Endodermal cell (in vitro differentiated cells): Measurements from ENCODE around the gene FAM168A. TPM values are rescaled to one million over a fixed set of nuclear protein-coding genes. Genes with fewer than 3 reads are reported as not detected.

Experiments
- DNase-seq: peaks from one replicate; pipeline ENCODE4 v3.0.0-alpha.2; 2017
- H3K27ac ChIP-seq: 2 replicates; pipeline ENCODE4 v1.5.1; 2013; ENCODE audit warnings: mild to moderate bottlenecking, low read depth, low read length, moderate library complexity
- H3K27me3 ChIP-seq: 2 replicates; pipeline ENCODE4 v1.6.1; 2013; ENCODE audit warnings: mild to moderate bottlenecking, low read length, moderate library complexity; ENCODE audit not compliant: insufficient read depth, control insufficient read depth, poor library complexity, severe bottlenecking
- H3K36me3 ChIP-seq: 2 replicates; pipeline ENCODE4 v1.7.0; 2013; ENCODE audit warnings: mild to moderate bottlenecking, low read length, moderate library complexity; ENCODE audit not compliant: control insufficient read depth, insufficient read depth
- H3K4me1 ChIP-seq: one replicate; pipeline ENCODE4 v1.7.0; 2013; ENCODE audit warnings: low read length; ENCODE audit not compliant: control insufficient read depth, insufficient read depth
- H3K4me3 ChIP-seq: 2 replicates; pipeline ENCODE4 v1.5.1; 2013; ENCODE audit warnings: mild to moderate bottlenecking, low read length, moderate library complexity
- H3K9ac ChIP-seq: 2 replicates; pipeline ENCODE4 v1.6.1; 2013; ENCODE audit warnings: mild to moderate bottlenecking, low read length, moderate library complexity; ENCODE audit not compliant: poor library complexity, severe bottlenecking; ENCODE audit errors: extremely low read depth
- H3K9me3 ChIP-seq: 2 replicates; pipeline ENCODE4 v1.6.1; 2013; ENCODE audit warnings: mild to moderate bottlenecking, low read length, moderate library complexity; ENCODE audit not compliant: control insufficient read depth
- H3K27ac Mint-ChIP-seq: 2 replicates; pipeline ENCODE4 v1.8.0; 2020; ENCODE audit warnings: mixed read lengths
- H3K27me3 Mint-ChIP-seq: 2 replicates; pipeline ENCODE4 v1.8.0; 2021; ENCODE audit warnings: mild to moderate bottlenecking, mixed read lengths; ENCODE audit not compliant: insufficient read depth
- H3K36me3 Mint-ChIP-seq: 2 replicates; pipeline ENCODE4 v1.8.0; 2020; ENCODE audit warnings: low read depth, mixed read lengths
- H3K4me1 Mint-ChIP-seq: 2 replicates; pipeline ENCODE4 v1.8.0; 2020; ENCODE audit warnings: mixed read lengths
- H3K4me3 Mint-ChIP-seq: 2 replicates; pipeline ENCODE4 v1.8.0; 2020; ENCODE audit warnings: mild to moderate bottlenecking, moderate library complexity, mixed read lengths
- H3K9me3 Mint-ChIP-seq: 2 replicates; pipeline ENCODE4 v1.8.0; 2020; ENCODE audit warnings: mild to moderate bottlenecking, mixed read lengths
- WGBS, 2 experiments: methylation state at CpG; one replicate each; pipeline versions ENCODE4 v1.1.5 to v1.1.7; 2013; ENCODE audit warnings: missing lambda C conversion rate in 2 of 2, mixed read lengths in 1 of 2; ENCODE audit not compliant: insufficient coverage in 1 of 2, insufficient read length in 1 of 2; 5-methylcytosine and 5-hydroxymethylcytosine counted together
- total RNA-seq, 2 donors: library from RNA; stranded (reverse); fragmentation: NEBNext Ultra II Directional in 1 of 2; extraction: Animal tissue kit (Norgen Biotek cat#: 25700) in 1 of 2; gene quantifications; 2 replicates in 1 of 2; 3 replicates in 1 of 2; pipeline ENCODE4 v1.2.1, GENCODE V29; 2021
- TF ChIP-seq, protein P1 (sequence below): fragments of 200-600 bp; sonication (generic); conservative IDR thresholded peaks from 2 replicates; pipeline ENCODE4 v1.5.0; 2021; ENCODE audit warnings: antibody characterized with exemption, mild to moderate bottlenecking

The FAM168A gene
- total RNA-seq, 2 donors from 2014 or later, result 27.4 to 31.6 TPM

DNA sequence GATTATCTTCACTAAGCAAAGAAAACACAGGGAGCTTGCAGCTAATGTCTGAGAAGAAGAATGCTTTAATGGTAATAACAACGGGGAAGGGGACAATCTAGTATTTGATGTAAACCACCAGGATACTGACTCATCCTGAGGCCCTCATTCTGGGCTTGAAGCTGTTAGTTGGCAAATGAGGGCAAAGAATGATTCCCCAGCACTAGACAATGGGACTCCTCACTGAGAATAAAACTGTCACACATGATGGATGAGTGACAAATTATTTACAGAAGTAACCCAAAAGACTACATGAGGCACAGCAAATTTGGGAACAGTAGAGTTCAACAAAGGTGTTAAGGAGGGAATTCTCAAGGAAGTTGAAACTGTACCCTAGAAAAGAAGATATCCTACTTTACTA lies 76.3 kb downstream of the FAM168A start:
- Histone ChIP-seq H3K27ac (no peak overlapping the region), H3K9ac (no peak overlapping the region), H3K27me3 (no peaks in the 10 kb centered on the region), H3K9me3 (peaks cover 15% of the 10 kb centered on the region), H3K4me3 (no peak overlapping the region), H3K4me1 (peaks cover 4% of the 10 kb centered on the region), H3K36me3 (no peaks in the 10 kb centered on the region)
- Mint-ChIP-seq H3K36me3 (peaks cover 16% of the 10 kb centered on the region), H3K4me3 (no peak overlapping the region), H3K9me3 (peaks cover 25% of the 10 kb centered on the region), H3K27ac (no peak overlapping the region), H3K27me3 (no peaks in the 10 kb centered on the region), H3K4me1 (peaks cover 18% of the 10 kb centered on the region)
- TF ChIP-seq, protein P1, sequence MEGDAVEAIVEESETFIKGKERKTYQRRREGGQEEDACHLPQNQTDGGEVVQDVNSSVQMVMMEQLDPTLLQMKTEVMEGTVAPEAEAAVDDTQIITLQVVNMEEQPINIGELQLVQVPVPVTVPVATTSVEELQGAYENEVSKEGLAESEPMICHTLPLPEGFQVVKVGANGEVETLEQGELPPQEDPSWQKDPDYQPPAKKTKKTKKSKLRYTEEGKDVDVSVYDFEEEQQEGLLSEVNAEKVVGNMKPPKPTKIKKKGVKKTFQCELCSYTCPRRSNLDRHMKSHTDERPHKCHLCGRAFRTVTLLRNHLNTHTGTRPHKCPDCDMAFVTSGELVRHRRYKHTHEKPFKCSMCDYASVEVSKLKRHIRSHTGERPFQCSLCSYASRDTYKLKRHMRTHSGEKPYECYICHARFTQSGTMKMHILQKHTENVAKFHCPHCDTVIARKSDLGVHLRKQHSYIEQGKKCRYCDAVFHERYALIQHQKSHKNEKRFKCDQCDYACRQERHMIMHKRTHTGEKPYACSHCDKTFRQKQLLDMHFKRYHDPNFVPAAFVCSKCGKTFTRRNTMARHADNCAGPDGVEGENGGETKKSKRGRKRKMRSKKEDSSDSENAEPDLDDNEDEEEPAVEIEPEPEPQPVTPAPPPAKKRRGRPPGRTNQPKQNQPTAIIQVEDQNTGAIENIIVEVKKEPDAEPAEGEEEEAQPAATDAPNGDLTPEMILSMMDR, result no peak
- WGBS, 2 experiments, result 67% methylated on average over 1 of the region's 1 CpG; no CpG with 5 or more reads in 1 of the 2 experiments
- DNase-seq, result no peak

DNA sequence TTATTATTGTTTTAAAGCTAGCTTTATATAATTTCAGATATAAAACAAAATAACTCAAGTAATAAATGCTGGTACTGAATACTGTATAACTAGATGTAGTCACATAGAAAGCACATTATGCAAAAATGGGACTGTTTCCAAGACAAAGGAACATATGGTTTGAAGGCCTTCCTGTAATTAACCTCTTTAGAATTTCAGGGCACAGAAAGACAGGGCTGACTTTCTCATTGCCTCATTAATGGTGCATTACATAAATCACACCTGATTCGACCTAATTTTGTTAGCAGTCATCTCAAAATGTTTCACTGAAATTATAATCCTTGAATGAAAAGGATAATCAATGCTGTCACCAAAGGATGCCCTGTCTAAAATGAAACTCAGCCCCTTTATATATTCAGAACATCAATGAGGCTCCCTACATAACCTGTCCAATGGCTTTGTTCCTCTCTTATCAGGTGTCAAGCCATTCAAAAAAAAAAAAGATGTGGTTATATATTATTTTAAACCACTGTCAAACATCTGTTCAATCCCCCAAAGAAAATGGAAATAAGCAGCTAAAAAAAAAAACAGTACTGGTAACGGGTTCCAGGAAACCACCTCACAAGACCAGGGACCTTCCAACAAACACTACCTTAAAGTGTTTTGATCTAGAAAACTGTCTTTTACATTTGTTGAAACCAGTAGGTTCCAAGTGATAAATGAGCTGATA lies 77.4 kb downstream of the FAM168A start:
- Histone ChIP-seq H3K36me3 (no peaks in the 10 kb centered on the region), H3K4me1 (no peaks in the 10 kb centered on the region), H3K4me3 (no peak overlapping the region), H3K27ac (no peak overlapping the region), H3K9ac (no peak overlapping the region), H3K27me3 (no peaks in the 10 kb centered on the region), H3K9me3 (peaks cover 15% of the 10 kb centered on the region)
- H3K27me3 Mint-ChIP-seq, result no peaks in the 10 kb centered on the region
- no peak for DNase-seq
- WGBS, 2 experiments, result 94 to 100% methylated on average over 1 to 2 of the region's 2 CpGs
- H3K36me3 Mint-ChIP-seq, result peaks cover 16% of the 10 kb centered on the region
- H3K27ac Mint-ChIP-seq, result no peak overlapping the region
- H3K4me1 Mint-ChIP-seq, result peaks cover 13% of the 10 kb centered on the region
- TF ChIP-seq, protein P1, result no peak
- no peak overlapping the region for H3K4me3 Mint-ChIP-seq
- peaks cover 25% of the 10 kb centered on the region for H3K9me3 Mint-ChIP-seq

DNA sequence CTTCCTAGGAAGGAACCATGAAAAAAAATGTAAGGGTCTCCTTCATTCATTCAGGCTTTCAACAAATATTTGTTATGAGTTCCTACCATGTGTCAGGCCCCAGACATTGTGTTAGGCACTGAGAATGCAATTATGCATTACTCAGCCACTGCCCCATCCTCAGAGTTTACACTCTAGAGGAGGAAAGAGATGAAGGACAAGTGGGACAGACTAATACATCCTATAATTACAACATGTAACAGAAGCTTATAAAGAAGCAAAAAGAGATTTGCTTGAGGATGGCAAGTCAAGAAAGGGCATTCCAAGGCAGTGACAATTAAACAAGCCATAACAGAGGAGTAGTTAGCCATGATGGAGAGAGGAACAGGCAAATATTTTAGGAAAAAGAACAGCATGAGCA lies 78.6 kb downstream of the FAM168A start:
- TF ChIP-seq, protein P1, result no peak

More for the DNA sequence above, 78.6 kb downstream of the FAM168A start:
- Histone ChIP-seq H3K4me1 (no peaks in the 10 kb centered on the region), H3K27ac (no peak overlapping the region), H3K9ac (no peak overlapping the region), H3K36me3 (no peaks in the 10 kb centered on the region), H3K27me3 (no peaks in the 10 kb centered on the region), H3K4me3 (no peak overlapping the region), H3K9me3 (peaks cover 11% of the 10 kb centered on the region)
- Mint-ChIP-seq H3K36me3 (peaks cover 14% of the 10 kb centered on the region), H3K27ac (no peak overlapping the region), H3K4me1 (peaks cover 13% of the 10 kb centered on the region), H3K27me3 (no peaks in the 10 kb centered on the region), H3K4me3 (no peak overlapping the region), H3K9me3 (peaks cover 18% of the 10 kb centered on the region)
- DNase-seq, result no peak
